G401 (cell line): ENCODE data around the gene CDX1. TPM values are rescaled to one million over a fixed set of nuclear protein-coding genes. Genes with fewer than 3 reads are reported as not detected.
A peak's percentile ranks its signal among the peaks of the same experiment; 100 is the strongest.

Experiments used
- DNase-seq: peaks from one replicate; pipeline ENCODE4 v3.0.0-alpha.2; 2015; ENCODE audit warnings: low spot score
- in situ Hi-C: cut with HindIII; loops from 2 replicates; pipeline ENCODE4 v1.10.0; 2016; ENCODE audit warnings: low sequenced_read_pairs, mixed read lengths
- total RNA-seq: library from RNA; depleted of rRNA; stranded (reverse); fragments of >200 nt; shearing (Covaris generic); gene quantifications from 2 replicates; pipeline ENCODE4 v1.2.3, GENCODE V29; 2014

CDX1 gene
- total RNA-seq, 1 experiment from 2014 or later, result not detected

GRCh38 chr5:150158170-150158949 lies 8.2 kb upstream of the CDX1 start:
- in situ Hi-C loops, result no loop called here
- DNase-seq, result no peak

- in situ Hi-C loops, result no loop called here
- DNase-seq, result no peak
Measured at GRCh38 chr5:150159031-150159430, 7.5 kb upstream of the CDX1 start.

- DNase-seq, result no peak
- in situ Hi-C loops, result no loop called here
Measured at GRCh38 chr5:150159741-150160179, 6.8 kb upstream of the CDX1 start.

GRCh38 chr5:150160448-150161081 lies 6.0 kb upstream of the CDX1 start:
- no peak for DNase-seq
- in situ Hi-C loops, result no loop called here

GRCh38 chr5:150161242-150162141 lies 5.1 kb upstream of the CDX1 start:
- in situ Hi-C loops, result no loop called here
- peak; percentile 88 for DNase-seq

- in situ Hi-C loops, result no loop called here
- DNase-seq, result no peak
Measured at GRCh38 chr5:150162142-150162513, 4.5 kb upstream of the CDX1 start.

GRCh38 chr5:150163035-150163434 lies 3.5 kb upstream of the CDX1 start:
- in situ Hi-C loops, result no loop called here
- DNase-seq, result no peak

- DNase-seq, result no peak
- in situ Hi-C loops, result no loop called here
Measured at GRCh38 chr5:150163547-150164059, 3.0 kb upstream of the CDX1 start.

GRCh38 chr5:150164211-150164980 lies 2.2 kb upstream of the CDX1 start:
- no peak for DNase-seq
- in situ Hi-C loops, result no loop called here

GRCh38 chr5:150166037-150166649 lies 435 bp upstream of the CDX1 start:
- DNase-seq, result no peak
- in situ Hi-C loops, result no loop called here

GRCh38 chr5:150167512-150167850 lies 903 bp downstream of the CDX1 start:
- in situ Hi-C loops, result no loop called here

GRCh38 chr5:150167908-150168307 lies 1.3 kb downstream of the CDX1 start:
- in situ Hi-C loops, result no loop called here
- no peak for DNase-seq

More at GRCh38 chr5:150167512-150167850, 903 bp downstream of the CDX1 start:
- DNase-seq, result no peak

GRCh38 chr5:150168864-150169263 lies 2.3 kb downstream of the CDX1 start:
- in situ Hi-C loops, result no loop called here
- no peak for DNase-seq

- in situ Hi-C loops, result no loop called here
- DNase-seq, result no peak
Measured at GRCh38 chr5:150172145-150172544, 5.6 kb downstream of the CDX1 start.

GRCh38 chr5:150172556-150172955 lies 6.0 kb downstream of the CDX1 start:
- in situ Hi-C loops, result no loop called here
- DNase-seq, result peak; percentile 95

GRCh38 chr5:150173161-150173560 lies 6.6 kb downstream of the CDX1 start:
- no peak for DNase-seq
- in situ Hi-C loops, result no loop called here

GRCh38 chr5:150174285-150174684 lies 7.7 kb downstream of the CDX1 start:
- in situ Hi-C loops, result no loop called here

GRCh38 chr5:150175076-150175475 lies 8.5 kb downstream of the CDX1 start:
- in situ Hi-C loops, result no loop called here
- DNase-seq, result no peak

More at GRCh38 chr5:150174285-150174684, 7.7 kb downstream of the CDX1 start:
- DNase-seq, result no peak

GRCh38 chr5:150175536-150175935 lies 9.0 kb downstream of the CDX1 start:
- in situ Hi-C loops, result no loop called here
- no peak for DNase-seq
